Gastroesophageal sphincter (tissue), 3 donors: ENCODE measurements around the gene DGKK.

Experiments used
- EP300 ChIP-seq: sonication (generic); formaldehyde crosslinking; IDR thresholded peaks from one replicate; pipeline ENCODE4 v1.6.1; 2017; ENCODE audit warnings: antibody characterized with exemption, mild to moderate bottlenecking
- POLR2A ChIP-seq, 2 donors: fragments of 450-650 bp; IDR thresholded peaks; one replicate each; pipeline ENCODE4 v1.6.1; 2017; ENCODE audit warnings: antibody characterized with exemption in 2 of 2, mild to moderate bottlenecking in 2 of 2, moderate library complexity in 1 of 2
- POLR2AphosphoS5 ChIP-seq: sonication (generic); formaldehyde crosslinking; IDR thresholded peaks from one replicate; pipeline ENCODE4 v1.6.1; 2017; ENCODE audit warnings: antibody characterized with exemption
- TF ChIP-seq, protein P1 (sequence below), 4 experiments: fragments of 200-600 bp in 2 of 4; fragments of 450-650 bp in 2 of 4; sonication (generic) in 1 of 4; IDR thresholded peaks; one replicate each; pipeline ENCODE4 v1.5.1; 2017 to 2019; ENCODE audit warnings: antibody characterized with exemption in 4 of 4, mild to moderate bottlenecking in 2 of 4, moderate library complexity in 2 of 4

DNA sequence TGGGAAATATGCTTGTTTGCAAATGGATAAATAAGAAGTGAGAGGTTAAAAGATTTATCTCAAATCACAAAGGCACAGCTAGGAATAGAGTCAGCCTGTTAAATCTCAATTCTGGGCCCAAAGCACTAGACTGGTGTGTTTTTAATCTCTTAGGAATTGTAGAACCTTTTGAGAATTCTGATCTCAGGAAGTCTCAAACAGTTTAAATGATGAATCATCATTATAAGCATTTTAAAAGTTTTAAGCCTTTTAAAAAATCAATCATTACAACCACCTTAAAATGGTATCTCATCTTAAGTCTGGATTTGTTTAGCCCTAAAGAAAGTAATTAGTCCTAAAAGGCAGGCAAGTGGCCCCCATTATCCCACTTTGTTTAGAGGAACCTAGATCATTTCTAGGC lies 17.8 kb downstream of the DGKK start:
- TF ChIP-seq, protein P1, sequence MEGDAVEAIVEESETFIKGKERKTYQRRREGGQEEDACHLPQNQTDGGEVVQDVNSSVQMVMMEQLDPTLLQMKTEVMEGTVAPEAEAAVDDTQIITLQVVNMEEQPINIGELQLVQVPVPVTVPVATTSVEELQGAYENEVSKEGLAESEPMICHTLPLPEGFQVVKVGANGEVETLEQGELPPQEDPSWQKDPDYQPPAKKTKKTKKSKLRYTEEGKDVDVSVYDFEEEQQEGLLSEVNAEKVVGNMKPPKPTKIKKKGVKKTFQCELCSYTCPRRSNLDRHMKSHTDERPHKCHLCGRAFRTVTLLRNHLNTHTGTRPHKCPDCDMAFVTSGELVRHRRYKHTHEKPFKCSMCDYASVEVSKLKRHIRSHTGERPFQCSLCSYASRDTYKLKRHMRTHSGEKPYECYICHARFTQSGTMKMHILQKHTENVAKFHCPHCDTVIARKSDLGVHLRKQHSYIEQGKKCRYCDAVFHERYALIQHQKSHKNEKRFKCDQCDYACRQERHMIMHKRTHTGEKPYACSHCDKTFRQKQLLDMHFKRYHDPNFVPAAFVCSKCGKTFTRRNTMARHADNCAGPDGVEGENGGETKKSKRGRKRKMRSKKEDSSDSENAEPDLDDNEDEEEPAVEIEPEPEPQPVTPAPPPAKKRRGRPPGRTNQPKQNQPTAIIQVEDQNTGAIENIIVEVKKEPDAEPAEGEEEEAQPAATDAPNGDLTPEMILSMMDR (IDR thresholded peaks at IDR 0.05), result no peak
- TF ChIP-seq POLR2AphosphoS5 (no peak), POLR2A (IDR thresholded peaks at IDR 0.05) (no peak), EP300 (no peak)
